ENCODE measurements around the gene C1orf56.

The C1orf56 gene

DNA sequence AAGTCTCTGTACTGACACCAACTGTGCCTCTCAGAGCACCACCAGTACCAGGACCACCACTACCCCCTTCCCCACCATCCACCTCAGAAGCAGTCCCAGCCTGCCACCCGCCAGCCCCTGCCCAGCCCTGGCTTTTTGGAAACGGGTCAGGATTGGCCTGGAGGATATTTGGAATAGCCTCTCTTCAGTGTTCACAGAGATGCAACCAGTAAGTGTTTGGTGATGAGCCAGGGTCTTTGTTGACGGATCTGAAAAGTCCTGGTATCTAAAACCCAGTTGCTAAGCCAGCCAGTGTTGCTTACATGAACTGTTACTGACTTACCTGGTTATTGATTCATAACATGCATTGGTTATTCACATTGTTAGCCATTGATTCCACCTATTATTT lies 1.1 kb downstream of the C1orf56 start:
- H3K27me3 Mint-ChIP-seq (ENCODE audit: low read depth), result no peaks in the 10 kb centered on the region
- H3K9me3 Mint-ChIP-seq, result no peaks in the 10 kb centered on the region
- no peak overlapping the region for H3K27ac Mint-ChIP-seq
- peak overlapping the region; percentile 84 for H3K4me3 Mint-ChIP-seq
- peaks cover 31% of the 10 kb centered on the region for H3K4me1 Mint-ChIP-seq (ENCODE audit: low read depth)
- H3K36me3 Mint-ChIP-seq (ENCODE audit: low read depth), result peaks cover 29% of the 10 kb centered on the region

DNA sequence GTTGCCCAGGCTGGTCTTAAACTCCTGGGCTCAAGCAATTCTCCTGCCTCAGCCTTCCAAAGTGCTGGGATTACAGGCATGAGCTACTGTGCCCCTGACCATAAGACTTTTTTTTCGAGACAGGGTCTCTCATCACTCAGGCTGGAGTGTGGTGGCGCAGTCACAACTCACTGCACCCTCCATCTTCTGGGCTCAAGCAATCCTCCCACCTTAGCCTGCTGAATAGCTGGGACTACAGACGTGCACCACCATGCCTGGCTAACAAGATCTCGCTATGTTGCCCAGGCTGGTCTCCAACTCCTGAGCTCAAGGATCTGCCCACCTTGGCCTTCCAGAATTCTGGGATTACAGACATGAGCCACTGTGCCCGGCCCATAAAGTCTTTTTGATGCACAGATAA lies 1.9 kb downstream of the C1orf56 start:
- Mint-ChIP-seq H3K27me3 (ENCODE audit: low read depth) (no peaks in the 10 kb centered on the region), H3K36me3 (ENCODE audit: low read depth) (peaks cover 31% of the 10 kb centered on the region), H3K27ac (no peak overlapping the region), H3K4me1 (ENCODE audit: low read depth) (peaks cover 32% of the 10 kb centered on the region), H3K4me3 (no peak overlapping the region), H3K9me3 (no peaks in the 10 kb centered on the region)

DNA sequence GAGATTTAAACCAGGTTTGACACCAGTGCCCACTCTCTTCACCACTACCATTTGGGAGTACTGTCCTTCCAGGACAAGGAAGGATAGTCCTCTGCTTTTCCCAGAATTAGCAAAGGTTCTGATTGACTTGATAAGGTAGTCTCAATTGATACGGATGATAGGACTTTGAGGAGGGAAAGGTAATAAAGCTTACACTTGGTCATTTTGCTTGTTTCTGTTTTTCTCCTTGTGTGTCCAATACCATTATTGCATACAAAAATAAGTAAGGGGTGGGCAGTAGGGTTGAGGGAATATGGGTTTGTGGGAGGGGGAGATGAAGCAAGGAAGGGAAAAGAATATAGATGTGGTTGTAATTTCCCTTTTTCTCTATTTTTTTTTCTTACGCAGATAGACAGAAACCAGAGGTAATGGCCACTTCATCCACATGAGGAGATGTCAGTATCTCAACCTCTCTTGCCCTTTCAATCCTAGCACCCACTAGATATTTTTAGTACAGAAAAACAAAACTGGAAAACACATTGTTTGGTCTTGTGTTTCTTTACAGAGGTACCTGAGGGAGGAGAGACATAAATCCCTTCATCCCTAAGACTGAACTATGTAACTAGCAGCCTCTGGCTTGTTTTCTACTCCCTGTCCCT lies 2.6 kb downstream of the C1orf56 start:
- Mint-ChIP-seq H3K4me3 (no peak overlapping the region), H3K27me3 (ENCODE audit: low read depth) (no peaks in the 10 kb centered on the region), H3K27ac (no peak overlapping the region), H3K4me1 (ENCODE audit: low read depth) (peaks cover 36% of the 10 kb centered on the region), H3K9me3 (no peaks in the 10 kb centered on the region), H3K36me3 (ENCODE audit: low read depth) (peaks cover 36% of the 10 kb centered on the region)

DNA sequence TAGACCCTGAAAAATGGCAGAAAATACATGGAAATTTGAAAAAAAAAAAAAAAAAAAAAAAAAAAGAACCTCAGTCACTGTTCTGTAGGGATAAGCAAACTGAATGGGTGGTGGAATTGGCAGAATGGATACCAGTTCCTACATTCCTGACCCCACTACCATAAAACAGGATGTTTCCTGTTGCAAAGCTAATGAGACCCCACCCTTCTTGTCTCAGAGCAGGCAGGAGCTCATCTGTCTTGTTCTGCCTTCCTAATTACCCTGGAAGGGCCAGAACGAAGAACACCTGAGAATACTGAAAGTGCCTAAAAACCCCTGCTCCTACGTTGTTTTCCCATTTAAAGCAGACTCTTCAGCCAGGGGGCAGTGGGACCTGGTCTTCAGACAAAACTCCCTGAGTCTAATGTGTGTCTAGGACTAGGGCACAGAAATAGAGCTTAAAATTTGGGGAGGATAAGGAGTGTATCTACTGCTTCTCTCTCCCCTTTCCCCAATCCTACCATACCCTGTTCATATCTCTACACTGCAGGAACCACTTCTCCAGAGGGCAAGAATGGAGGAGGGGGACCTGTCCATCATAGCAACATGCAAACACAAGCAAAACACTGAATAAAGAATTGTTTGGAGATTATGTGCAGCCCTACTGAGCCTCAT lies 3.9 kb downstream of the C1orf56 start:
- Mint-ChIP-seq H3K36me3 (ENCODE audit: low read depth) (peaks cover 44% of the 10 kb centered on the region), H3K27me3 (ENCODE audit: low read depth) (no peaks in the 10 kb centered on the region)

DNA sequence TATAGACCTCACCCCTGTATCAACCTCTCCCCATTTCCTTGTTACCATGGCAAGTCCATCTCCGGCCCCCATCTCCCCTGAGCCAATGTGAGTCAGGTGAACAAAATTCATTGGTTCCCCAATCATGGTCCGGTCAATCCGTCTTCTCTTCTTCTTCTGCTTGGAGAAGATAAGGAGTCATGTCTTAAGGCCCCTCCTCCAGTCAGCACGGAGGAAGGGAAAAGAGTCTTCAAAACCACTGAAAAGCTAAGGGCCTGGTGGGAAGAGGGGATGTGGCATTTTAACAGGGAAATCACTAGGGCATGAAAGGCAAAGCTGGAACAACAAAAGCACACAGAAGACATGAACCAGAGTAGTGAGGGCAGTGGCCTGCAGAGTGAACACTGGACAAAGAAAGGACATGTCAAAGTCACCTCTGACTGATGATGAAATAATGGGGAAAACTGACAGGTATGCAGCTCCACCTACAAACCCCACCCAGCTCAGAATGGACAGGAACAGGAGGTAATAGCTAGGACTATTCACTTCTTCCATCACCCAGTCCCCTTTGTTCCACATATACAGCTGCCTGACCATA lies 7.5 kb downstream of the C1orf56 start:
- H3K36me3 Mint-ChIP-seq (ENCODE audit: low read depth), result peaks cover 67% of the 10 kb centered on the region
- peak overlapping the region; percentile 95 for H3K27ac Mint-ChIP-seq
- H3K27me3 Mint-ChIP-seq (ENCODE audit: low read depth), result no peaks in the 10 kb centered on the region
- peak overlapping the region; percentile 99 for H3K4me3 Mint-ChIP-seq
- no peaks in the 10 kb centered on the region for H3K9me3 Mint-ChIP-seq
- H3K4me1 Mint-ChIP-seq (ENCODE audit: low read depth), result peaks cover 45% of the 10 kb centered on the region

More for the DNA sequence above, 3.9 kb downstream of the C1orf56 start:
- Mint-ChIP-seq H3K4me1 (ENCODE audit: low read depth) (peaks cover 42% of the 10 kb centered on the region), H3K27ac (no peak overlapping the region), H3K4me3 (no peak overlapping the region), H3K9me3 (no peaks in the 10 kb centered on the region)

DNA sequence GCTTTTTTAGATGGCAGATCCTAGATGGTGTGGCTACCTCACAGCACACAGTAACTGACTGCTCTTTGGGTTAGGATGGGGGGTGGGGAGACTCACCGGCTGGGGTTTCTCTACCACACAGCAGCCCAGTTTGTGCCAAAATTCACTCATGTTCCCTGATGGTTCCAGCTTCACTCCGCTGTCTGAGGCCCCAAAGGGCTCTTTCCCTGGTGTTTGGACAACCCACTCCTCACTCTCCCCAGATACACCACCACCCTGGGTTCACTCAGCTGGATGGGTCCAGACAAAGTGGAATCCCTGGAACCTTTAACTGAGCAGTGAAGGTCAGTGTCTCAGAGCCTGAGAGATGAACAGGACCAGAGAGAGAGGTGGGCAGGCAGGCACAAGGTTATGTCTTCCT lies 8.0 kb downstream of the C1orf56 start:
- peak overlapping the region; percentile 99 for H3K4me3 Mint-ChIP-seq
- no peaks in the 10 kb centered on the region for H3K9me3 Mint-ChIP-seq
- H3K36me3 Mint-ChIP-seq (ENCODE audit: low read depth), result peaks cover 66% of the 10 kb centered on the region
- no peaks in the 10 kb centered on the region for H3K27me3 Mint-ChIP-seq (ENCODE audit: low read depth)
- H3K4me1 Mint-ChIP-seq (ENCODE audit: low read depth), result peaks cover 44% of the 10 kb centered on the region
- peak overlapping the region; percentile 95 for H3K27ac Mint-ChIP-seq

DNA sequence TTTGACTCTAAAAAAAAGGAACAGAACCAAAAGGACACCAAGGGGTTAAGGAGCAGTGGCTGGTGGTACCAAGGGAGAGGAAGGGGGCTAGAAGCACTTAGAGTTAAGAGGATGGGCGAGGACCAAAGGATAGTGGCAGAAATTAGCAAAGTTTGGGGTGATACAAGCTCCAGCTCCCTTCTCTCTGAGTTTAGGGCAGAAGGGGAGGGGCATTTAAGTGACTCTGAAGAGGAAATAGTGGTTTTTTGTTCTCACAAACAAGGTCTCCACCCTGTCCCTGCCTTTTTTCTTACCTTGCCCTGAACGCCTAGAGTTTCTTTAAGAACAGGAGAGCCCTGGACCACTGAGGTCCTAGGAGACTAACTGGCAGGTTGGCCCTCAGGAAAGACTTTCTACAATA lies 8.6 kb downstream of the C1orf56 start:
- H3K4me1 Mint-ChIP-seq (ENCODE audit: low read depth), result peaks cover 47% of the 10 kb centered on the region
- H3K27me3 Mint-ChIP-seq (ENCODE audit: low read depth), result no peaks in the 10 kb centered on the region
- H3K4me3 Mint-ChIP-seq, result peak overlapping the region; percentile 99
- H3K9me3 Mint-ChIP-seq, result no peaks in the 10 kb centered on the region
- H3K36me3 Mint-ChIP-seq (ENCODE audit: low read depth), result peaks cover 66% of the 10 kb centered on the region
- peak overlapping the region; percentile 95 for H3K27ac Mint-ChIP-seq

DNA sequence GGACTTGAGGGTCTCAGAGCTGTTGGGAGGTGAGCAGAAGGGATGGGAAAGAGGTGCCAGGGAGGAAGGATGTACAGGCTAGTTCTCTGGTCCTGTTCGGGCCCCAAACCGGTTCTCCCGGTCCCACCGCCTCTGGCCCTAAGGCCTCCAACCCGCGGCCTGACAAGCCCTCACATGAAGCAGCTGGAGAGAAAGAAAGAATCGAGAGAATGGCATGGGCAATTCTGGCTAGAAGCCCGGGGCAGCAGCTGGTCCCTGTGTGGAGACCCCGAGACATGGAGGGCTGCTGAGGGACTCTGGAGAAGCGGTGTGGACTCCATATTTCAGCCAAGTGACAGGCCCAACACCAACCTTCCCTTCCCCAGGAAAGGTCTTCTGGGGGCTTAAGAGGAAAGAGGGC lies 11.1 kb downstream of the C1orf56 start:
- Mint-ChIP-seq H3K9me3 (no peaks in the 10 kb centered on the region), H3K36me3 (ENCODE audit: low read depth) (peaks cover 48% of the 10 kb centered on the region), H3K4me1 (ENCODE audit: low read depth) (peaks cover 44% of the 10 kb centered on the region), H3K27me3 (ENCODE audit: low read depth) (no peaks in the 10 kb centered on the region), H3K4me3 (peak overlapping the region; percentile 99), H3K27ac (peak overlapping the region; percentile 95)

DNA sequence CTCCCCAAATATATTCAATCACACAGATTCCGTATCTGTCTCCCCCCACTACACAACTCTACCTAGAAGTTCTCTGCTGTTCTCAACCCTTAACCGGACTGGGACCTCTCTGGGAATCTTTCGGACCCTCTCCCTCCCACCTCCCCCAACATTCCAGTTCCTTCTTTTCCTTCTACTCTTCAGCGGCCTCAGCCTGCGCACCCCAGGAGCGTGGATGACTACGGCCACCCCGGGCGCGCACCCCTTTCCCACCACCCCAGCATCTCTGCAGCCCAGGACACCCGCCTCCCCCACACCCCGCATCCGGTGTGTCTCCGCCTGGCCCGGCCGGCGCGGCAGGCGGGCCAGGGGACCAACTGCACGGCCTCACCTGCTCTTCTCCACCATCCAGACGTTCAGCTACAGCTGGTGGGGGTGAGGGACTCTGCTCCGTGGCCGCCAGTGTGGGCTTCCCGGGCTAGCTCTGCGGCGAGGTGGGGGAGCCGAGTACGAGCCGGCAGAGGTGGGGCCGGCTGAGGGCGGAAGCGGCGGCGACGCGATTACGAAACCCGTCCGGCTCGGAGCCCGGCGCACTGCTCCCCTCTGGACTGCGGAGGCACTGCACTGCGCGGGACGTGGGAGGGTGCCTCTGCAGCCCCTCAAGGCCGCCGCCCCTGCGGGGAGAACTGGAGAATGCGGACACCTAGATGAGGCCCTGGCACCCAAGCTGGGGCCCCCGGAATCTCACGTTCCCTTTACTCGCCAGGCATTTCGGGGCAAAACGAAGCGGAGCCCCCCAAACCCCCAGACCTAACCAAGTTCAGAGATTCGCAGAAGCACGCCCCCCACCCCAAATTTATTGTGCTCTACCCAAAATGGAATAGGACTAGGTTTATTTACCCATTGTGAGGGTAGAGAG lies 11.8 kb downstream of the C1orf56 start, which contains the start of gene CDC42SE1:
CDC42SE1 (minus strand) TSS at position 514 of the 898 bp plus-strand sequence. CDS start 3,892 bp downstream, outside the sequence.
- H3K4me1 Mint-ChIP-seq (ENCODE audit: low read depth), result peaks cover 44% of the 10 kb centered on the region
- peaks cover 45% of the 10 kb centered on the region for H3K36me3 Mint-ChIP-seq (ENCODE audit: low read depth)
- H3K27ac Mint-ChIP-seq, result peak within 1 kb of the TSS; percentile 95
- no peaks in the 10 kb centered on the region for H3K9me3 Mint-ChIP-seq
- peak within 1 kb of the TSS; percentile 99 for H3K4me3 Mint-ChIP-seq
- H3K27me3 Mint-ChIP-seq (ENCODE audit: low read depth), result no peaks in the 10 kb centered on the region

DNA sequence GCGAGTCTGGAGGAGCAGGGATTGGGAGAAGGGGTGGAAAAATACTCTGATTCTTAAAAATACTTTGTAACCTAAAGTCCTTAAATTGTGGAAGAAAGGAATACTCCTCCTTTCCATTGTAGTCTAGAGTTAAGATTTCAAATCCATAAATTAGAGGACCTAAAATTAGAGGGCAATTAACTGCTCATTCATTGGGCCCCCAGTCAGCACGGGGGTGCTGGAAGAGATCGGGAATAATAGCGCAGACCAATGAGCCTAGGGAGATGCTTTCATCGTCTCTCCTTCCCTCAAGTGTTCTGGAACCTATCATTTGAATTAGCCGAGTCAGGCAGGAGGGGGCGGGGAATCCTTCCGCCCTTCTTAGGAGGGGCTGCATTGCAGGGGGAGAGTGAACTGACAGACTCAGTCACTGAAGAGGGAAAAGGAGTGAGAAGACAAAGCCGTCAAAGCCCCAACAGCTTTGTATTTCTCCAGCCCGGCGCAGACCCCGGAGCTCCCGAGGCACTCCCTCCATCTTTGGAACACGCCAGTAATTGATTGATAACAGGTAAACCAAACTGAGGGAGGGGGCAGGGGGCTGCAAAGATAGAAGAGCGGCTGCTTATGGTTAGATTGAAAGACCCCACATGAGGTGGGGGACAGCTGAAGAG lies 12.6 kb downstream of the C1orf56 start, which contains the start of gene MLLT11:
MLLT11 (plus strand) TSS at position 391 of the 650 bp plus-strand sequence. CDS start 6,828 bp downstream, outside the sequence.
- H3K27me3 Mint-ChIP-seq (ENCODE audit: low read depth), result no peaks in the 10 kb centered on the region
- peak within 1 kb of the TSS; percentile 99 for H3K4me3 Mint-ChIP-seq
- H3K4me1 Mint-ChIP-seq (ENCODE audit: low read depth), result peaks cover 39% of the 10 kb centered on the region
- peaks cover 38% of the 10 kb centered on the region for H3K36me3 Mint-ChIP-seq (ENCODE audit: low read depth)
- H3K27ac Mint-ChIP-seq, result peak within 1 kb of the TSS; percentile 95
- H3K9me3 Mint-ChIP-seq, result no peaks in the 10 kb centered on the region

DNA sequence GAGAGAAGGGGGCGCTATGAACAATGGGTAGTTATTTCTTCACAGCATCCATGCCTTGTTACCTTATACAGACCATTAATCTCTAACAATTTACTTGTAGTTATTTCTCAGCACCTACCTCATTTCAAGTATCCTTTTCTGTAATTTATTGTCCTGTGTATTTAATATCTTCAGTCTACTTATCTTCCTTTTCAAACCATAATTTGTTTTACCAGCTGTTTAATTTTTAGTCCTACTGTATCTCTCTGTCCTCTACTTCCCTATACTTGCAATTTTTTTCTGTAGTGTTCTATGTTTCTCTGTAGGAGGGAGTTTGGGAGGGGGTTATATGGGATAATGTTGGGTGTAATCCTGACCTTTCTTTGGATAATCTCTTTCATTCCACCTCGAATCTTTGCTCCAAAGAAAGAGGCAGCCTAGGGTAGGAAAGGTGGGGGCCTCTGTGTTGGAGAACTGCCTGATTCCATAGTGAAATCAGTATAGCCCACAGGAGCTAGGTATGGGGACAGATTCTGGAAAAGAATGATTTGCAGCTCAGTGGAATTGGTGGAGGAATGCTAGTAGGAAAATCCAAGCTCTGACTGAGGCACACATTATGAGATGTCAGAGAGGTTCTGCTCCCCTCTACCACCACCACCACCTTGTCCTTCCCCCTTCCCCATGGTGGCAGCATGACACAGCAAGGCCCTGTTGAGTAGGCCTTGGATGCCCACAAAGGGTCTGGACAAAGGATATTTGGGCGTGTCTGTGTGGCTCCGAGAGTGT lies 13.3 kb downstream of the C1orf56 start:
- Mint-ChIP-seq H3K4me1 (ENCODE audit: low read depth) (peaks cover 35% of the 10 kb centered on the region), H3K36me3 (ENCODE audit: low read depth) (peaks cover 33% of the 10 kb centered on the region), H3K9me3 (no peaks in the 10 kb centered on the region), H3K27me3 (ENCODE audit: low read depth) (no peaks in the 10 kb centered on the region), H3K4me3 (peak overlapping the region; percentile 99), H3K27ac (peak overlapping the region; percentile 95)

DNA sequence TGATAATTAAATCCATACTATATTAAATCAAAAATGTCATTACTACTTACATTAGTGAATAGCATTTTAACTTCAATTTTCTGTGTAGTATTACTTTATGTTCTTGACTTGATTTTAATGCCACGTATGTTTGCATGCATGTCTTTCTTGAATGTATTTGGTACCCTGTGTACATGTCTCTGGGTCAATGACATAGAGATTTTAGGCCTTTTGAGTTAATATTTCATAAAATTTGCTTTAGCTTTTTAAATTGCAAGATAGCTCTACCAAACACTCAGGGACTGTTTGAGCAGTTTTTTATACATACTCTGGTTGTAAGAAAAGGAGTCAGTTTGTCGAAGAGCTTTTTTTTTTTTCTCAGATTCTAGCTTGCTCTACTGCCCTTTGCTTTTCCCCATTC lies 14.2 kb downstream of the C1orf56 start:
- Mint-ChIP-seq H3K4me3 (no peak overlapping the region), H3K4me1 (ENCODE audit: low read depth) (peaks cover 28% of the 10 kb centered on the region), H3K9me3 (no peaks in the 10 kb centered on the region), H3K27ac (no peak overlapping the region), H3K27me3 (ENCODE audit: low read depth) (no peaks in the 10 kb centered on the region), H3K36me3 (ENCODE audit: low read depth) (peaks cover 27% of the 10 kb centered on the region)

DNA sequence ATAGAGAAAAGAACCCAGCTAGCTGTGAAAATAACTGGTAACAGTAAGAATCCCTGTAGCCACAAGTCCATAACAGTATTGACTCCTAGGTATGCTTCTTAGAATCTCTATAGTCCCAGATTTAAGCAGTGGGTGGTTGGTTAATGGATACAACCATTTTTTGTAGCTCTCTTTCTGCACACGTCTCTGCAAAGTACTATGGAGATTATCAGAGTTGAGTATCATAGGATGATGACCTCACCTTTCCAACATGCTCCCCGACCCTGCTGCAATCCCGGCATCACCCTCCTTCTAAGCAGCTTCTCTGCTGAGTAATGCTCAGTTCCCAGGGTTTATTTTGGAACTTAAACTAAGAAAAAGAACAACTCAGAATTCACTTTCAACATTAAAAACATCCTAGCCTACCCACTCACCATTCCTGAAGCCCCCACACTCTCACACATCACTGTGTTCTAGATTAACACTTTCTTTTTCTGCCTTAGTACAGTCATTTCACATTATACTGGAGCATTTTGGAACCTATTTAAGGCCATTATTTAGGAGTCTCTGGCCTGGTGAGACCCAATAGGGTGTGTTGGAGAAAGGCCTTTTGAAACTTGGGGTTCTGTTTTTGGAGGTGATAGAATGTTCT lies 15.3 kb downstream of the C1orf56 start:
- Mint-ChIP-seq H3K4me3 (no peak overlapping the region), H3K27ac (no peak overlapping the region), H3K27me3 (ENCODE audit: low read depth) (no peaks in the 10 kb centered on the region), H3K4me1 (ENCODE audit: low read depth) (peaks cover 20% of the 10 kb centered on the region), H3K9me3 (no peaks in the 10 kb centered on the region), H3K36me3 (ENCODE audit: low read depth) (peaks cover 19% of the 10 kb centered on the region)
